CD4-positive, CD25-positive, alpha-beta regulatory T cell (primary cell): ENCODE results near the gene PITRM1. TPM values are rescaled to one million over a fixed set of nuclear protein-coding genes. Genes with fewer than 3 reads are reported as not detected.
"Not testable (repeated sequence)": the region's sequence is repeated elsewhere in the genome, so short reads cannot be mapped to it uniquely, and the experiment has no call there.

Source experiments
- ATAC-seq, 2 donors: fragments of 150-1000 bp; cut with Tn5 transposase; one replicate each; pipeline ENCODE4 v1.10.0; 2021; ENCODE audit warnings: low read depth in 2 of 2, moderate number of reproducible peaks in 2 of 2, moderate library complexity in 1 of 2
- DNase-seq, 3 donors: peaks; one replicate each; pipeline versions ENCODE4 v3.0.0 to v3.0.0-alpha.2; 2012 to 2022; ENCODE audit warnings: mixed read lengths in 1 of 3
- H3K27ac ChIP-seq: one replicate; pipeline ENCODE4 v1.7.0; 2013; ENCODE audit warnings: mild to moderate bottlenecking, low read length; ENCODE audit not compliant: insufficient read depth, poor library complexity, severe bottlenecking
- H3K27me3 ChIP-seq: one replicate; pipeline ENCODE4 v1.7.0; 2013; ENCODE audit warnings: low read length; ENCODE audit not compliant: control insufficient read depth, insufficient read depth
- H3K36me3 ChIP-seq: one replicate; pipeline ENCODE4 v1.7.0; 2013; ENCODE audit warnings: mild to moderate bottlenecking, low read length, moderate library complexity; ENCODE audit not compliant: control insufficient read depth, insufficient read depth
- H3K4me1 ChIP-seq: 2 replicates; pipeline ENCODE4 v1.7.0; 2013; ENCODE audit warnings: mild to moderate bottlenecking, low read length; ENCODE audit not compliant: insufficient read depth, control insufficient read depth, poor library complexity, severe bottlenecking
- H3K4me3 ChIP-seq: one replicate; pipeline ENCODE4 v1.7.0; 2013; ENCODE audit warnings: low read depth, mild to moderate bottlenecking, low read length, moderate library complexity
- H3K9me3 ChIP-seq, 2 experiments: 1 replicate in 1 of 2; 2 replicates in 1 of 2; pipeline ENCODE4 v1.7.0; 2013; ENCODE audit warnings: low read length in 2 of 2, mild to moderate bottlenecking in 1 of 2, moderate library complexity in 1 of 2; ENCODE audit not compliant: control insufficient read depth in 2 of 2
- H3K27ac Mint-ChIP-seq, 3 donors: one replicate each; pipeline ENCODE4 v1.8.0; 2020 to 2022; ENCODE audit warnings: mild to moderate bottlenecking in 3 of 3, mixed read lengths in 3 of 3, moderate library complexity in 2 of 3
- H3K27me3 Mint-ChIP-seq: one replicate; pipeline ENCODE4 v1.8.0; 2022; ENCODE audit warnings: mild to moderate bottlenecking, mixed read lengths
- H3K36me3 Mint-ChIP-seq: one replicate; pipeline ENCODE4 v1.8.0; 2020; ENCODE audit warnings: mixed read lengths
- H3K4me1 Mint-ChIP-seq, 4 donors: one replicate each; pipeline ENCODE4 v1.8.0; 2020 to 2022; ENCODE audit warnings: mixed read lengths in 4 of 4, mild to moderate bottlenecking in 1 of 4
- H3K4me3 Mint-ChIP-seq, 4 donors: one replicate each; pipeline ENCODE4 v1.8.0; 2020 to 2022; ENCODE audit warnings: mild to moderate bottlenecking in 4 of 4, mixed read lengths in 4 of 4, moderate library complexity in 3 of 4
- H3K9me3 Mint-ChIP-seq, 7 donors: one replicate each; pipeline ENCODE4 v1.8.0; 2020 to 2022; ENCODE audit warnings: mixed read lengths in 7 of 7, mild to moderate bottlenecking in 3 of 7, moderate library complexity in 2 of 7
- polyA plus RNA-seq, 4 donors: library from polyadenylated mRNA; unstranded; fragments of 300-500 nt; fragmentation: Illumina TruSeq; gene quantifications; one replicate each; pipeline ENCODE4 v1.2.3, GENCODE V29; 2021
- total RNA-seq: library from RNA; stranded (reverse); gene quantifications from one replicate; pipeline ENCODE4 v1.2.3, GENCODE V29; 2022

PITRM1 gene
- total and polyA plus RNA-seq, 5 donors from 2014 or later = 28.8 to 71.6 (median 35.5) TPM

GRCh38 chr10:3106328-3106727 is 66.3 kb downstream of the PITRM1 start:
- H3K4me1 Mint-ChIP-seq, H3K9me3 ChIP-seq, H3K9me3 Mint-ChIP-seq, H3K4me3 ChIP-seq, ATAC-seq, H3K4me1 ChIP-seq, H3K27ac Mint-ChIP-seq, H3K27me3 ChIP-seq, DNase-seq, H3K27me3 Mint-ChIP-seq, H3K27ac ChIP-seq, H3K4me3 Mint-ChIP-seq: not testable (repeated sequence)
- H3K36me3 ChIP-seq = peaks cover 77% of the 10 kb centered on the region
- H3K36me3 Mint-ChIP-seq = peaks cover 40% of the 10 kb centered on the region

GRCh38 chr10:3105905-3106304 is 66.7 kb downstream of the PITRM1 start:
- ATAC-seq (no peak), DNase-seq (no peak)
- Histone ChIP-seq H3K36me3 (peaks cover 77% of the 10 kb centered on the region), H3K4me3 (no peak overlapping the region), H3K9me3 (no peaks in the 10 kb centered on the region), H3K4me1 (no peaks in the 10 kb centered on the region), H3K27me3 (no peaks in the 10 kb centered on the region), H3K27ac (no peak overlapping the region)
- no peak overlapping the region for H3K27ac Mint-ChIP-seq
- peaks cover 0 to 2% (median 0%) of the 10 kb centered on the region in 7 donors for H3K9me3 Mint-ChIP-seq
- H3K36me3 Mint-ChIP-seq = peaks cover 40% of the 10 kb centered on the region
- no peak overlapping the region for H3K4me3 Mint-ChIP-seq
- H3K4me1 Mint-ChIP-seq = peaks cover 0 to 1% (median 0%) of the 10 kb centered on the region in 4 donors
- no peaks in the 10 kb centered on the region for H3K27me3 Mint-ChIP-seq

DNA sequence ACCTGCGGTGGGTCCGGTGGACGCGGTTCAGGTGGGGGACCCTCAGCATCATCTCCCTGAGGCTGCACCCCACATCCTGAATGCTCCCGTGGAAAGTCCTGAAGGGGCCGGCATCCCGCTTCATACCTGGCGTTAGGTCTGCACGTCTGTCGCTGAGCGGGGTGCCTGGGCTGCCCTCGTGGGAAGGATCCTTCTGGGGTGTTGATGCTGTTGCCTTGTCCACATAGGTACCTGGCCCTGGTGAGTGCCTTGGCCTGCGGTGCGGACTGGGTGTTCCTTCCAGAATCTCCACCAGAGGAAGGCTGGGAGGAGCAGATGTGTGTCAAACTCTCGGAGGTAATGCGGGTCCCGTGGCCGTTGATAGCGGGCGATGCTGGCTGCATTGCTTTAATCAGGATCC is 67.4 kb downstream of the PITRM1 start:
- Mint-ChIP-seq H3K36me3 (peaks cover 39% of the 10 kb centered on the region), H3K9me3 (peaks cover 0 to 2% (median 0%) of the 10 kb centered on the region in 7 donors), H3K4me1 (peaks cover 0 to 3% (median 0%) of the 10 kb centered on the region in 4 donors), H3K27ac (no peak overlapping the region), H3K27me3 (no peaks in the 10 kb centered on the region), H3K4me3 (no peak overlapping the region)
- no peaks in the 10 kb centered on the region for H3K9me3 ChIP-seq
- H3K4me1 ChIP-seq = no peaks in the 10 kb centered on the region
- ATAC-seq (no peak), DNase-seq (no peak)
- H3K27ac ChIP-seq = no peak overlapping the region
- peaks cover 79% of the 10 kb centered on the region for H3K36me3 ChIP-seq
- no peaks in the 10 kb centered on the region for H3K27me3 ChIP-seq
- H3K4me3 ChIP-seq = no peak overlapping the region

DNA sequence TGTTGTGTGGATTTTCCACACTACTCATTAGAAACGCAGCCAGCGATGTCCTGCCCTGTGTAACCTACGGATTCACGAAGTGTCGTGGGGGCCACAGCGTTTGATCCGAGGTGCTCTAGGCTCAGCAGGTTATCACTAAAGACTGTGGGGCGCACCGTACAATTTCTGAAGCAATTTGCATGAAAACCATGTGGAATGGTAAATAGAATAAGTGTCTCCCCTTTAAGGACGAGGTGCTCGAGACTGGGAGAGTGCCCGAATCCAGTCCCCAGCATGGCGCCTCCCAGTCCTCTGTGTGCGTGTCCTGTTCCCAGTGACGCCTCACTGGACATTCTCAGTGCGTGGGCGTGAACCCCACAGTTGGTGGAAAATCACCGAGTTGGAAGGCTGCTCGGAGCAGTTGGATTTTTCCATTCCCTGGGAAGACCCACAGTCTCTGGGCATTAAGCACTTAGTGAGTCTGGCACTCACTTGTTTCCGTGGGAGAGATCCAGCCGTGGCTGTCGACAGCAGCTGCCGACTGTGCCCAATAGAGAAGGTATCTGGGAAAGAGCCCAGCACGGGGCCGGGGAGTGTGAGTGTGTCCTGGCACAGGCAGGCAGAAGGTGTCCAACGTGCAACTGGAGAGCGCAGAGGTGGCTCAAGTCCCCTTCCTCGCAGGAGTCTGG is 68.2 kb downstream of the PITRM1 start:
- ATAC-seq (no peak), DNase-seq (no peak)
- H3K4me3 Mint-ChIP-seq = no peak overlapping the region
- peaks cover 41% of the 10 kb centered on the region for H3K36me3 Mint-ChIP-seq
- peaks cover 0 to 7% (median 2%) of the 10 kb centered on the region in 4 donors for H3K4me1 Mint-ChIP-seq
- no peak overlapping the region for H3K27ac Mint-ChIP-seq
- peaks cover 80% of the 10 kb centered on the region for H3K36me3 ChIP-seq
- H3K27me3 ChIP-seq = no peaks in the 10 kb centered on the region
- no peaks in the 10 kb centered on the region for H3K9me3 ChIP-seq
- H3K4me3 ChIP-seq = no peak overlapping the region
- no peaks in the 10 kb centered on the region for H3K4me1 ChIP-seq
- H3K27me3 Mint-ChIP-seq = no peaks in the 10 kb centered on the region
- no peaks in the 10 kb centered on the region for H3K9me3 Mint-ChIP-seq
- no peak overlapping the region for H3K27ac ChIP-seq

- no peaks in the 10 kb centered on the region for H3K4me1 ChIP-seq
- Mint-ChIP-seq H3K4me1 (peaks cover 0 to 8% (median 3%) of the 10 kb centered on the region in 4 donors), H3K36me3 (peaks cover 46% of the 10 kb centered on the region), H3K4me3 (no peak overlapping the region), H3K27ac (no peak overlapping the region), H3K9me3 (no peaks in the 10 kb centered on the region), H3K27me3 (no peaks in the 10 kb centered on the region)
- peaks cover 78% of the 10 kb centered on the region for H3K36me3 ChIP-seq
- DNase-seq (no peak), ATAC-seq (no peak)
- H3K4me3 ChIP-seq = no peak overlapping the region
- H3K27me3 ChIP-seq = no peaks in the 10 kb centered on the region
- H3K9me3 ChIP-seq = no peaks in the 10 kb centered on the region
- H3K27ac ChIP-seq = no peak overlapping the region
These were observed 68.9 kb downstream of the PITRM1 start for GRCh38 chr10:3103646-3104045.

GRCh38 chr10:3102720-3103427 is 69.7 kb downstream of the PITRM1 start:
- H3K36me3 ChIP-seq = peaks cover 70% of the 10 kb centered on the region
- peaks cover 41% of the 10 kb centered on the region for H3K36me3 Mint-ChIP-seq
- H3K27me3 ChIP-seq = no peaks in the 10 kb centered on the region
- no peaks in the 10 kb centered on the region for H3K9me3 Mint-ChIP-seq
- no peaks in the 10 kb centered on the region for H3K27me3 Mint-ChIP-seq
- H3K9me3 ChIP-seq = no peaks in the 10 kb centered on the region
- no peaks in the 10 kb centered on the region for H3K4me1 ChIP-seq
- no peak overlapping the region for H3K4me3 Mint-ChIP-seq
- H3K4me3 ChIP-seq = no peak overlapping the region
- H3K27ac ChIP-seq = no peak overlapping the region
- peaks cover 0 to 8% (median 3%) of the 10 kb centered on the region in 4 donors for H3K4me1 Mint-ChIP-seq
- H3K27ac Mint-ChIP-seq = no peak overlapping the region
- ATAC-seq = no peak
- DNase-seq = no peak

GRCh38 chr10:3100856-3101640 is 71.5 kb downstream of the PITRM1 start:
- Histone ChIP-seq H3K9me3 (no peaks in the 10 kb centered on the region), H3K27me3 (no peaks in the 10 kb centered on the region), H3K4me3 (no peak overlapping the region), H3K4me1 (no peaks in the 10 kb centered on the region), H3K36me3 (peaks cover 61% of the 10 kb centered on the region), H3K27ac (no peak overlapping the region)
- Mint-ChIP-seq H3K27me3 (no peaks in the 10 kb centered on the region), H3K4me1 (peaks cover 0 to 10% (median 3%) of the 10 kb centered on the region in 4 donors), H3K36me3 (peaks cover 41% of the 10 kb centered on the region), H3K9me3 (no peaks in the 10 kb centered on the region), H3K27ac (no peak overlapping the region), H3K4me3 (no peak overlapping the region)
- ATAC-seq (no peak), DNase-seq (no peak)
